ENCODE data around the gene HRC.
A peak's percentile ranks its signal among the peaks of the same experiment; 100 is the strongest.
"Not testable (repeated sequence)": the region's sequence is repeated elsewhere in the genome, so short reads cannot be mapped to it uniquely, and the experiment has no call there.

HRC gene

DNA sequence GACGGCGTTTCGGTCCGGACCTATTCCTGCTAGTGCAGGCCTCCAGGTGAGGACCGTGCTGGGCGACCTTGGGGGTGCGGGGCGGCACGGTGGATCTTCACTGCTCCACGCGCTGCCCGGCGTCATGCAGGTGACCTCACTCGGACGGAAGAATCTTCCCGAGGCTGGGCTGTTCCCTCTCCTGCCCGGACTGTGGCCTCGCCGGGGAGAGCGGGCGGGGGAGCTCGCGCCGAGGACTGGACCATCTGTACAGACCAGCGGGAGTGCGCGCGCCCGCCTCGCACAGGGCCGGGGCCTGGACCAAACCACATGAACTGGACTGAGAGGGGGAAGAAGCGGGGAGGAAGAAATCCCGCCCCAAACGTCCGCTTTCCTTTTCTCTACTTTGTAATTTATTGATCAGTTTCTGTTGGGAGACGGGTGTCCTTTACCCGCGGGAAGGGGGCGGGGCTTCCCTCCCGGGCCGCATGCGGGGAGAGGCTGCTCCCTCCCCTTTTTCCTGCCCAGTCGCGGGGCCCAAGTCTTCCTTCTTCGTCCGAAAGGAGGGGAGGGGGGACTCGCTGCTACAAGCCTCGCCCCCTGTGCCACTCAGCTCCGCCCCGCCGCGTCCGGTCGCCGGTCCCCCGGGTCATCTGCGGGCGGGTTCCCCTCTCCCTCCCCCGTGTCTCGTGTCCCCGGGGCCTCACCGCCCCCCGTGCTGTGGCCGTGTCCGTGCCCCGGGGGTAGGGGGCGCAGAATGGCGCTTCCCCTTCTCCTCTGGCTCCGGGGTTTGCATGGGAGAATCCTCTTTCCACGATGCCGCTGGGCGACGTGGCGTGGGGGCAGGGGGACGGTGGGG, 4.9 kb downstream of the HRC start:
- Histone ChIP-seq H3K4me3 (ENCODE audit: low read depth, low read length) (peak overlapping the region; percentile 90), H3K27me3 (ENCODE audit: insufficient read depth, low read depth, severe bottlenecking) (no peaks in the 10 kb centered on the region), H3K36me3 (peaks cover 7% of the 10 kb centered on the region), H3K9me3 (ENCODE audit: severe bottlenecking) (no peaks in the 10 kb centered on the region), H3K27ac (peak overlapping the region; percentile 90)
- DNase-seq = peak; percentile 93
- TF ChIP-seq, protein P1, sequence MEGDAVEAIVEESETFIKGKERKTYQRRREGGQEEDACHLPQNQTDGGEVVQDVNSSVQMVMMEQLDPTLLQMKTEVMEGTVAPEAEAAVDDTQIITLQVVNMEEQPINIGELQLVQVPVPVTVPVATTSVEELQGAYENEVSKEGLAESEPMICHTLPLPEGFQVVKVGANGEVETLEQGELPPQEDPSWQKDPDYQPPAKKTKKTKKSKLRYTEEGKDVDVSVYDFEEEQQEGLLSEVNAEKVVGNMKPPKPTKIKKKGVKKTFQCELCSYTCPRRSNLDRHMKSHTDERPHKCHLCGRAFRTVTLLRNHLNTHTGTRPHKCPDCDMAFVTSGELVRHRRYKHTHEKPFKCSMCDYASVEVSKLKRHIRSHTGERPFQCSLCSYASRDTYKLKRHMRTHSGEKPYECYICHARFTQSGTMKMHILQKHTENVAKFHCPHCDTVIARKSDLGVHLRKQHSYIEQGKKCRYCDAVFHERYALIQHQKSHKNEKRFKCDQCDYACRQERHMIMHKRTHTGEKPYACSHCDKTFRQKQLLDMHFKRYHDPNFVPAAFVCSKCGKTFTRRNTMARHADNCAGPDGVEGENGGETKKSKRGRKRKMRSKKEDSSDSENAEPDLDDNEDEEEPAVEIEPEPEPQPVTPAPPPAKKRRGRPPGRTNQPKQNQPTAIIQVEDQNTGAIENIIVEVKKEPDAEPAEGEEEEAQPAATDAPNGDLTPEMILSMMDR (IDR thresholded peaks at IDR 0.05; ENCODE audit: low read depth, low read length) = no peak

DNA sequence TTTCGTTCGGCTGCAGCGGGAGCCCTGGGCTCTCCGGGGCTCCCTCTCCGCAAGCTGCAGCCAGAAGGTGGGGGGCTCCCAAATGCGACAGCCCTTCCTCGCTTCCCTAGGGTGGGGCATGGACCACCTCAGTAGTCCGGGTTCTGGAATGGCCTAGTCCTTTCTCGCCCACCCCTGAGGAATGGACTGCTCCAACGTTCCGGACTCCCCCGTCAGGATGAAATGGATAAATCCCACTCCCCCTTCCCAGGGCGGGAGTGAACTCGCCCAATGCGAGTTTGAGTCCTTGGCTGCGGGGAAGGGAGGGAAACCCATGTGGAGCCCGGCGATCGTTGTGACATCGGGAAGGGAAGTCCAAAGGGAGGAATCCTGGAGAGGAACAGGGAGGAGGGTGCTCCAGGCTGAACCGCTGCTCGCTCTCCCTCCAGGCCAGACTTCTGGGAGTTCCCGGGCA, 5.5 kb downstream of the HRC start:
- TF ChIP-seq, protein P1 (IDR thresholded peaks at IDR 0.05; ENCODE audit: low read depth, low read length) = no peak
- Histone ChIP-seq H3K9me3 (ENCODE audit: severe bottlenecking) (no peaks in the 10 kb centered on the region), H3K27me3 (ENCODE audit: insufficient read depth, low read depth, severe bottlenecking) (no peaks in the 10 kb centered on the region), H3K27ac (peak overlapping the region; percentile 90), H3K4me3 (ENCODE audit: low read depth, low read length) (peak overlapping the region; percentile 90), H3K36me3 (peaks cover 7% of the 10 kb centered on the region)
- DNase-seq = peak; percentile 83

DNA sequence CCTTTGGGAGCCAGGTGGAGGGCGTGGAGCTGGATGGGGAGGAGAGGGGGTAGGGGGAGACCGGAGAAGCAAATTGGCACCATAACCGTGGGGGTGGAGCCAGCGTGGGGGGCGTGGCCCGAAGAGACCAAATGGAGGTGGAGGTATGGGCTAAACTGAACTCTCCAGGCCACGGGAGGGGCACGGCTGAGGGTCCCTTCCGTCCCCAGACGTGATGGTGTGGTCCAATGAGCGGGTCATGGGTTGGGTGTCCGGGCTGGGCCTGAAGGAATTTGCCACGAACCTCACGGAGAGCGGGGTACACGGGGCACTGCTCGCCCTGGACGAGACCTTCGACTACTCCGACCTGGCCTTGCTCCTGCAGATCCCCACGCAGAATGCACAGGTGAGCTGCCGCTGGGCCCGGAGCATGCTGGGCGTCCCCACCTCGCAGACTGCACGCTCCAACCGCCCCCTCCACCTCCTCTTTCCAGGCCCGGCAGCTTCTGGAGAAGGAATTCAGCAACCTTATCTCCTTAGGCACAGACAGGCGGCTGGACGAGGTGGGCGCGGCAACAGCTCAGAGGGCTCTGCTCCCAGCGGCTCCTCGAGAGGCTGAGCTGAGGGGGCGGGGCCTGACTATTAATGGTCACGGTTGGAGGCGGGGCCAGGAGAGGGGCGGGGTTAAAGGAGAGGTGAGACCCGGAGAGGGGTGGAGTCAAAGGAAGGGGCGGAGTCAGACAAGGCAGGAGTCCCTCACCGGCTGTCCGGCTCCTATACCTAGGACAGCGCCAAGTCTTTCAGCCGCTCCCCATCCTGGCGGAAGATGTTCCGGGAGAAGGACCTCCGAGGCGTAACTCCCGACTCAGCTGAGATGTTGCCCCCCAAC, 6.2 kb downstream of the HRC start:
- Histone ChIP-seq H3K4me3 (ENCODE audit: low read depth, low read length) (peak overlapping the region; percentile 90), H3K27ac (peak overlapping the region; percentile 90)

DNA sequence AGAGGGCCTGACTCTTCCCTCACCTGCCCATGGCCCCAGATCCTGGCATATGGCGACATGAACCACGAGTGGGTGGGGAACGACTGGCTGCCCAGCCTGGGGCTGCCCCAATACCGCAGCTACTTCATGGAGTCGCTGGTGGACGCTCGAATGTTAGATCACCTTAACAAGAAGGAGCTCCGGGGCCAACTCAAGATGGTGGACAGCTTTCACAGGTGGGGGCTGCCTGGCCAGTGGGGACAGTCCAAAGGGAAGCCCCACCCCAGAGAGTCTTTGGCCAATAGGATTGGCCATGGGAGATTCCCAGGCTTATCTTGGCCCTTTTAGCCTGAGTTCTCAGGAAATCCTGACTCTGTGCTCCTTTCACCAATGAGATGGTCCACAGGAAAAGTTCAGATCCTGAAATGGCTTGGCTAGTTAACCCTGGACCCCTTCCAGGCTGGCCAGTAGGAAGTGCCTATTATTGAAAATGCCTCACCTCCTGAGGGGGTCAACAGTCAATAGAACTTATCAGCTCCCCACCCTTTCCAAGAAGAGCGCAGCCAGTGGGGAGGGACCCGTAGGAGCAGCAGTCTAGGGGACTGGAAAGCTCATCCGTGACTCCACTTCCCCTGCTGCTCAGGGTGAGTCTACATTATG, 7.0 kb downstream of the HRC start:
- Histone ChIP-seq H3K36me3 (peaks cover 7% of the 10 kb centered on the region), H3K9me3 (ENCODE audit: severe bottlenecking) (no peaks in the 10 kb centered on the region), H3K27me3 (ENCODE audit: insufficient read depth, low read depth, severe bottlenecking) (no peaks in the 10 kb centered on the region), H3K27ac (peak overlapping the region; percentile 54), H3K4me3 (ENCODE audit: low read depth, low read length) (peak overlapping the region; percentile 90)
- DNase-seq = no peak
- TF ChIP-seq, protein P1 (IDR thresholded peaks at IDR 0.05; ENCODE audit: low read depth, low read length) = no peak

More for the DNA sequence above, 6.2 kb downstream of the HRC start:
- Histone ChIP-seq H3K27me3 (ENCODE audit: insufficient read depth, low read depth, severe bottlenecking) (no peaks in the 10 kb centered on the region), H3K9me3 (ENCODE audit: severe bottlenecking) (no peaks in the 10 kb centered on the region), H3K36me3 (peaks cover 7% of the 10 kb centered on the region)
- TF ChIP-seq, protein P1 (IDR thresholded peaks at IDR 0.05; ENCODE audit: low read depth, low read length) = no peak
- peak; percentile 99 for DNase-seq

DNA sequence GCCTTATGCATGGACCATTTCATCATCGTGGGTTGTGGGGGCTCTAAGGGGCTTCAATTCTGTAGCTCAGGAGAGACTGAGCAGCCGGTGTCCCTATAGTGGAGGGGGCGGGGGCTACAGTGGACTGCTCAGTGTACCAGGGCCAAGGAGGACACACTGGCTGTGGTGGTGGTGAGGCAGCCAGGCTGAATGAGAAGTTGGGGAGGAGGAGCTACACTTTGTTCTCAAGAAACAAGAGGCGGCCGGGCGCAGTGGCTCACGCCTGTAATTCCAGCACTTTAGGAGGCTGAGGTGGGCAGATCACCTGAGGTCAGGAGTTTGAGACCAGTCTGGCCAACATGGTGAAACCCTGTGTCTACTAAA, 8.8 kb downstream of the HRC start:
- not testable (repeated sequence) for H3K27me3 ChIP-seq (ENCODE audit: insufficient read depth, low read depth, severe bottlenecking); H3K4me3 ChIP-seq (ENCODE audit: low read depth, low read length); H3K9me3 ChIP-seq (ENCODE audit: severe bottlenecking); H3K27ac ChIP-seq; DNase-seq
- peaks cover 13% of the 10 kb centered on the region for H3K36me3 ChIP-seq
